Measurements from ENCODE around the gene BRD3OS.

BRD3OS gene

GRCh38 chr9:134053941-134054761, 28.9 kb downstream of the BRD3OS start:
- no peak for DNase-seq

DNA sequence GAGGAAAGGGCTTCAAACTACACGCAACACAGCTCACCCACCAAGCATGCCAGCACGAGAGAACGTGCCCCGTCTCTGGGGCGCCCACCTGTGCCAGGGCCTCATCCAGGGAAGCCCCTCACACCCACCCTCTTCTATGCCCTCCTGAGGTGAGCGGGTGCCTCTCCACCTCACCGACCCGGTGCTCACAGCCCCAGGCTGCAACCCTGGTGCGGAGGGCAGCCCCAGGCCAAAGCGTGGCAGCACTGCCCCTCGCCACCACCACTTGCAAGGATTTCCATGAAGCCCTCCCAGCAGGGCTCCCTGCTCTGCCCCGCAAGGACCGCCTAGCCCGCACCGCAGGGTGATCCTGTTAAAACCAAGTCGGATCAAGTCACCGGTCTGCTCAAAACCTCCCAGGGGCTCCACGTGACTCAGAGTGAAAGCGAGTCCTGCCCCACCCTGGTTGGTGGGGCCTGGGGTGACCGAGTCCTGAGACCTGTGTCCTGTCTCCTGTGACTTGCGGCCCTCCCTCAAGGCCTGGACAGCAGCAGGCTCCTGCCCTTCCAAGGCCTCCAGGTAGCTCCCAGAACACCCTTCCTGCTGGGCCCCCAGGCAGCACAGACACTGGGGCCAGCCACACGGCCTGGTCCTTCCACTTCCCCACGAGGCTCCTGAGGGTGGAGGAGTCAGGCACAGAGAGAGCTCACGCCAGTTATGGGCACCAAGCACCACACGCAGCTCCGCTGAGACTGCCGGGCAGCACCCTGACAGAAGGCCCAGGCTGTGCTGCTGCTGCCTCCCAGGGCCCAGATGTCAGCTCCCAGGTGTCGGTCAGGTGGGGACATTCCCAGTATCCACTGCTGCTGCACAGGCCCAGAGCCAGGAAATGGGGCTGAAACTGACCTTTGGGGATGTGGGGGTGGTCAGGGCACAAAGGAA, 29.9 kb downstream of the BRD3OS start:
- DNase-seq, result no peak

DNA sequence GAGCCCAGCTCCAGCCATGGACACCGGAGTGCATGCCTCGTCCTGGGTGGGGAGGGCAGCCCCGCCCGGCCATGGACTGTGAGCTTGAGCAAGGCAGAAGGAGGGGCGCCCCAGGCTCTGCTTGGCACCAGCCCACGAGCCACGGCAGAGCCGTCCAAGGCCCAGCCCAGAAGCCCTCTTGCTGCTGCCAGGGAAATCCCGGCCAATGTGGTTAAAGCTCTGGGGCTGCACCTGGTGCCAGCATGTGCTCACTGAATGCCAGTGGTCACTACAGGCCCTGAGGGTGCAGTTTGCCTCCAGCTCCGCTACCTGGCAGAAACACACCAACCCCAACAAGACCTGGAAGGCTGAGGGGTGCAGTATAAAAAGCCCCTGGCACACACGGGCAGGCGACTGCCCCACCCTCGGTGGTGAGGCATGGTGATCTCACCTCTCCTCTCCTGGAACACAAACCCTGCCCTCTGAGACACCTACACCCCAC, 30.7 kb downstream of the BRD3OS start:
- DNase-seq, result no peak

GRCh38 chr9:134056483-134057306, 31.4 kb downstream of the BRD3OS start:
- no peak for DNase-seq

DNA sequence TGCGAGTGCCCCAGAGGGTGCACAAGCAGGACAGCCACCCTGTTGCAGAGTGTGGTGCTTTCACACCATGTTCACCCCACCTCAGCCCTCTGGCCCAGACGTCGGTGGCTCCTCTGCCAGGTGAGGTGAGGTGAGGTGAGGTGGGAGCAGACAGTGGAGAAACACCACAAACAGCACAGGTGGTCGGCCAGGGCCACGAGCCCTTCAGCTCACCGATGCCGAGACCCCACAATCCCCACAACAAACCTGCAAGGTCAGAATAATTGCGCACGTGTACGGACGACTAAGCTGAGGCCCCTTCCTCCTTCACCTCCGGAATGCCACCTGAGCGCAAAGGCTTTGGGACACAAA, 32.0 kb downstream of the BRD3OS start:
- no peak for DNase-seq

DNA sequence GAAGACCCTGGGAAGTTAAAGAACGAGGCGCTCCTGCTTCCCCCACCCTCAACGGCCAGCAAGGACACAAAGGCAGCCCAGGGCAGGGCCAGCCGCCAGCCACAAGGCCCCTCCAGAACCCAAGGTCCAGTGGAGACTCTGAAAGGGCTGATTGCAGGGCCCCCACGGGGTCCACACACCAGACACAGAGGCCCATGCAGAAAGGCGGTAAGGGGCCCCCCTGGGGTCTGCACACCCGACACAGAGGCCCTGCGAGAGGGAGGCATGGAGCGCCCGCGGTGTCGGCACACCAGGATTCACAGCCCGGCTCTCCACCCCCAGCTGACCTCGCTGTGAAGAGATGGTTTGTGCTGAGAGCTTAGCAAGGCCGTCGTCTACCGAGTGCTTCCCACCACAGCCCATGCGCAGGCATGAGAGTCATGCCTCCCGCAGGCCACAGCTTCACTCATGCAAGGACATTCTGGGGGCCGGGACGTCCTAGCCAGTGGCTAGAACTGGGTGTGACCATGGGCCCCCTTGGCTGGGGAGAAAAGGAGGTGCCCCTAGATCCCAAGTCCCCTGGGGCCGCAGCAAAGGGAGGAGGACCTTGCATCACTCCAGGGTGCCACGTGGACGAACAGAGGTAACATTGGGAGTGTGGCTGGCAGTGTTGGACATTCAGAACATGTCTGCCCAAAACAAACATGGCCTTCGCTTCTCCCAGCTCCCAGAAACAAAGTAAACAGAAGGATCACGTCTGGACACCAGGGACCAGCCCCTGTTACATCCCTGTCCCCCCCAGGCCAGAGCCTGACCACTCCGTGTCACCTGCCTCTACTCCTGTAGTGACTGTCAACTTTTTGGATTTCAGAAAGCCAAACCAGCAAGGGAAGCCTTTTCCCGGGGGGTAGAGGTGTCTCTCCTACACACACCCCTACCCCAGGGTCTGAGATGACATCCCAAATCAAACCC, 32.7 kb downstream of the BRD3OS start:
- DNase-seq, result no peak

DNA sequence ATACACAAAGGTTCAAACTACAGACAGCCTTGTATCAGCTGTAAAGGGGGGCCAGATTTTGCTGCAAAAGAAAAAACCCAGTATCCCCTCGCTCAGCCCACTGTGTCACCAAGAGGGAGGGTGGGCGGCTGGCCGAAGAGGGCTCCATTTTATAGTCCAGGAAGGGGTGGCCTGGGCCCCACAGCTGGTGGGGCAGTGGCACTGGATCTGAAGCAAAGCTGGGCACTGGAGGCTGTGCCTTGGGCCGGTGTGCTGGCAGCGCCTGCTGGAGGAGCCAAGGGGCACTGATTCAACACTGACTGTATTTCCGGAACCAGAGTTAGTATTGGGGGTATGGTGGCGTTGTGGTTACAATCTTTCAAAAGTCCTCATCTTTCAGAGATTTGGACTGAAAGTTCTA, 33.4 kb downstream of the BRD3OS start:
- DNase-seq, result no peak

GRCh38 chr9:134059188-134059641, 33.9 kb downstream of the BRD3OS start:
- DNase-seq, result no peak

GRCh38 chr9:134059661-134060395, 34.5 kb downstream of the BRD3OS start:
- DNase-seq, result no peak

DNA sequence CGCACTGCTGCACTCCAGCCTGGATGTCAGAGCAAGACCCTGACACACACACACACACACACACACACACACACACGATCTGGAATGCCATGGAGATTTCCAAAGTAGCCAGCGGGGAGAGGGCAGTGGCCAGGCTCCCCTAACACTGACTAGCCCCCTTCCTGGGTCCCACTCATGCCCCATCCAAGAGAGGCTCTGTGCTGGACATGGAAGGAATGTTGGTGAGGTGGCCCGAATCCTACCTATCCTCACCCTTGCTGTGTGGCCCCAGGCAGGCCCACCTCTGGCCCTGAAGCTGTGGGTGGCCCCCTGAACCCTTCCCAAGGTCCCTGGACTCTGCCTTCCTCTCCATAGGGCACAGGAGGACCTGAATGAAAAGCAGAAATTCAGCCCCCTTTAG, 35.3 kb downstream of the BRD3OS start:
- no peak for DNase-seq

DNA sequence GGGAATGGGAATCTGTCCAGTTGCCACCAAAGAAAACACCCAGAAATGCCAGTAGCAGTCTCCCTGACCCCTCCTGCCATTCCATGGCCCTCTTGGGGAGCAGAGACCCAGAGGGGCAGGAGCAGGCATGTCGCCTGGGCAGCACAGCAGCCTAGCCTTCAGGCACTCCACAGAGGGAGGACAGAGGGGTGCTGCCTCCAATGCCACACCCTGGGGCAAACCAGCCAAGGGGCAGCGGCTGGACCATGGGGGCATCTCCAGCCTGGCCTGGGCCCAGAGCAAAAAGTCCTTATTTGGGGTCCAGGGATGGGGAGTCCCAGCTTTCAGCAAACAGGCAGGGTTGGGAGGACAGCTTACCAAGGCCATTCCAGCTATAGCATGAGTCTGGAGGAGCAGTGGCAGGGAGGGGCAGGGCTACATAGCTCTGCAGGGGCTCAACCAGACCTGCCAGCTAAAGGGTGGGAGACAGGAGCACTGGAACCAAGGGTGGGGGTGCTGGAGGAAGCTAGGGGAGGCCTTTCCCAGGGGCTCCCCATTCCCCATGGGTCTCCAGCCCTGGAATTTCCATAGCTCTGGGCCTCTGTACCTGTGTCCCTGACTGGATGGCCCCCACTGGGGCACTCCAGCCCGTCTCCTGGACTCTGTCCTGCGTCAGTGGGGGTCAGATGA, 35.9 kb downstream of the BRD3OS start:
- DNase-seq, result no peak

GRCh38 chr9:134061688-134062371, 36.5 kb downstream of the BRD3OS start:
- no peak for DNase-seq

- no peak for DNase-seq
Observed at GRCh38 chr9:134062461-134063087, 37.3 kb downstream of the BRD3OS start.

GRCh38 chr9:134063088-134063570, 37.8 kb downstream of the BRD3OS start:
- DNase-seq, result no peak

DNA sequence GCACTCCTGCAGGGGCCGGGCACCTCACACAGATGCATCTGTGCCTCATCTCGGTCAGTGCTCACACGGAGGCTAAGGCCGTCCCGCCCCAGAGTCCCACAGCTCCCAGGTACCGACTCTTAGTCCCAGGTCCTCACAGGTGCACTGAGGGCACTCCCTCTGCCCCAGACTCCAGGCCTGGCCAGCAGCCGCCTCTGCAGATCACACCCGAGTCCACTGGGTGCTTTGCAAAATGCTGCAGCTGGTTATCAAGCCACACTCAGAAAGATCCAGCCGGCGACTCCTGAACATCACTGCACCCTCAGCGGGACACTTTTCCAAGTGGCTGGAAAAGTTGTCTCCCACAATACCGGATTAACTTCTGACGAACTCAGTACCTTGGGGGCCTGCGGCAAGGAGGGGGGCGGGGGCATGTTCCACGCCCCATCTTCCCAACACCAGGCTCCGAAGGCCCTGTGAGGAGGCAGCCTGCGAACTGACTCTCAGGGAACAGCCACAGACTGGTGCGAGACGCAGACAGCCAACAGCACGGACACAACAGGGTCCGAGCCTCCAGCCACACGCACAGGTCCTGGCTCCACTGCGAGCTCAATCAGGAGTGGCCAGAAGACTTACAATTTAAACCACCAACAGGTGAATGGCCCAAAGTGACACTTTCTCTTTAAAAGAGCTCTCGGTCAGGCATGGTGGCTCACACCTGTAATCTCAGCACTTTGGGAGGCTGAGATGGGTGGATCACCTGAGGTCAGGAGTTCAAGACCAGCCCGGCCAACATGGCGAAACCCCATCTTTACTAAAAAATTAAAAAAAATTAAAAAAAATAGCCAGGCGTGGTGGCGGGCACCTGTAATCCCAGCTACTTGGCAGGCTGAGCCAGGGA, 38.5 kb downstream of the BRD3OS start:
- DNase-seq, result no peak

- no peak for DNase-seq
Observed at GRCh38 chr9:134064711-134065110, 39.4 kb downstream of the BRD3OS start.

DNA sequence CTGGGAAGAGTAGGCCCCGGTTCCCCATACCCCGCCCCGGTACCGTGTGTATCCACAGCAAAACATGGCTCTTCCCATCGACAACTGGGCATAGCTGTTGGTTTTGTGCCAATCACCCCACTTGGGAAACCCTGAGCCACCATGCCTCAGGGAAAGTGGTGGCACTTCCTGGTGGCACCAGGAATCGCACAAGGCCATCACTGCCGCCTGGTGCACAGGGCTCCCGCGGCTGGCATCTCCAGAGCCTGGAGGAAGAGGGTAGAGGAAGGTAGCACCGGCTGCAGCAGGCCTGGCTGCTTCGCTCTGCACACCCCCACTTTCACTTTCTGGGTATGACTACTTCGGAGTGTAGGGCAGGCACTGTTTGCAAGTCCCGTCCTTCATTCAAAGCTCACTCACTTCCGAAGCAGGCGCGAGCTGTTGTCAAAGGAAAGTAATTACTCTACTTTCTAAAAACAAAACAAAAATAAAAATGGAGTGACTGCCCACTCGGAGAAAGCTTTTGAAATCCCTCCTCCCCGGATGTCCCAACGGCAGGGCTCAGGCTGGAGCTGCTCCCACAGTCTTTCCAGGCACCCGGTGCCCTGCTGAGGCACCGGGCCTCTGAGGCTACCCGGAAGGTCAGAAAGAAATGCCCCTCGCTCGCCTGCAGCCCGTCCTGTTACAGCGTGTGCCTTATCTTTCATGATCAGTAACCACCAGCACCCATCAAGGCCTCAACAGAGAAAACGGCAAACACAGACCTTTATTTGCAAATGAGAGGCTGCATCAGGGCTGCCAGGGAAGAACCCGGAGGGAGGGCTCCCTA, 40.5 kb downstream of the BRD3OS start:
- DNase-seq, result no peak

Data from NCI-H2171 treated with DMSO at 0.1 percent for 48 hours (cell line).